Measurements from ENCODE around the gene C4BPB. TPM values are rescaled to one million over a fixed set of nuclear protein-coding genes. Genes with fewer than 3 reads are reported as not detected.

Gene C4BPB
- total RNA-seq, 1 experiment from 2014 or later = not detected

GRCh38 chr1:207131163-207131562 lies 42.5 kb downstream of the C4BPB start:
- DNase-seq (no peak), ATAC-seq (no peak)
- intact Hi-C loops (cut with micrococcal nuclease) = no loop called here
- Histone ChIP-seq H3K27ac (ENCODE audit: low read length) (no peak overlapping the region), H3K9ac (ENCODE audit: low read length) (no peak overlapping the region), H3K9me3 (ENCODE audit: low read length) (peaks cover 10% of the 10 kb centered on the region), H3K79me2 (ENCODE audit: low read length) (no peaks in the 10 kb centered on the region), H3K4me2 (ENCODE audit: low read length) (no peak overlapping the region), H3K4me1 (ENCODE audit: insufficient read depth, low read length) (no peaks in the 10 kb centered on the region), H2AFZ (ENCODE audit: low read length) (no peak overlapping the region), H3F3A (ENCODE audit: low read length, unreplicated experiment) (no peaks in the 10 kb centered on the region), H3K9me2 (replicated peaks; ENCODE audit: low read length) (no peaks in the 10 kb centered on the region), H3K27me3 (ENCODE audit: low read length) (no peaks in the 10 kb centered on the region), H3K36me3 (ENCODE audit: low read depth, low read length) (peaks cover 3% of the 10 kb centered on the region; the same call in 1 of the 2 replicates), H3K4me3 (ENCODE audit: low read length) (no peak overlapping the region), H4K20me1 (ENCODE audit: low read length) (no peaks in the 10 kb centered on the region)
- CTCF ChIA-PET = no interaction called here
- POLR2A ChIA-PET (ENCODE audit: unreplicated experiment) = no interaction called here
- BruUV-seq (replicated peaks) = no TSS peak
- no peak for TF ChIP-seq EZH2 (IDR thresholded peaks at IDR 0.05; ENCODE audit: low read length, unreplicated experiment)
- no peak for TF ChIP-seq CTCF (conservative IDR thresholded peaks at IDR 0.05; ENCODE audit: low read depth, low read length)
- TF ChIP-seq EZH2phosphoT487 (IDR thresholded peaks at IDR 0.05; ENCODE audit: borderline replicate concordance, low read length) = no peak

DNA sequence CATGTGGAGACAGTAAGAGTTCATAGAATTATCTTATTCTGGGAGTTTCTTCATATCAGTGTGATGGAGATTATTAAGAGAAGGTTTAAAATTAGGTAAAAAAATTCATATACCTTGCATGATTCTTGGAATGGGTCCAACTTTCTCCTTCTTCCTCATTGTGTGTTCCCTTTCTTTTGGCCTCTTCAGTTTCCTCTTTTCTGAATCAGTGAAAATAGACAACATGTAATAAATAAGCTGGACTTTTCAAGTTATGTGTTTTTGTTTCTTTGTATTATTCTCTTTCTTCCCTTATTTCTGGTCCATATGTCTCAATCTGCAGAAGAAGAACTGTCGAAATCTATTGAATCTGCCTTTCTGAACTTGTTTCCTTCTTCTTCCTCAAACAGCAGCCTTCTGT lies 45.9 kb downstream of the C4BPB start:
- CTCF ChIA-PET = no interaction called here
- Histone ChIP-seq H3K9me3 (ENCODE audit: low read length) (no peaks in the 10 kb centered on the region), H3F3A (ENCODE audit: low read length, unreplicated experiment) (no peaks in the 10 kb centered on the region), H3K36me3 (ENCODE audit: low read depth, low read length) (no peaks in the 10 kb centered on the region), H4K20me1 (ENCODE audit: low read length) (no peaks in the 10 kb centered on the region), H3K9me2 (replicated peaks; ENCODE audit: low read length) (no peaks in the 10 kb centered on the region), H3K27ac (ENCODE audit: low read length) (no peak overlapping the region), H3K4me3 (ENCODE audit: low read length) (no peak overlapping the region), H3K79me2 (ENCODE audit: low read length) (no peaks in the 10 kb centered on the region), H3K27me3 (ENCODE audit: low read length) (no peaks in the 10 kb centered on the region), H3K9ac (ENCODE audit: low read length) (no peak overlapping the region), H2AFZ (ENCODE audit: low read length) (no peak overlapping the region), H3K4me2 (ENCODE audit: low read length) (no peak overlapping the region), H3K4me1 (ENCODE audit: insufficient read depth, low read length) (no peaks in the 10 kb centered on the region)
- intact Hi-C loops (cut with micrococcal nuclease) = no loop called here
- POLR2A ChIA-PET (ENCODE audit: unreplicated experiment) = no interaction called here
- no peak for DNase-seq
- no peak for ATAC-seq
- no TSS peak for BruUV-seq (replicated peaks)
- TF ChIP-seq EZH2phosphoT487 (IDR thresholded peaks at IDR 0.05; ENCODE audit: borderline replicate concordance, low read length) (no peak), EZH2 (IDR thresholded peaks at IDR 0.05; ENCODE audit: low read length, unreplicated experiment) (no peak), CTCF (conservative IDR thresholded peaks at IDR 0.05; ENCODE audit: low read depth, low read length) (no peak)

DNA sequence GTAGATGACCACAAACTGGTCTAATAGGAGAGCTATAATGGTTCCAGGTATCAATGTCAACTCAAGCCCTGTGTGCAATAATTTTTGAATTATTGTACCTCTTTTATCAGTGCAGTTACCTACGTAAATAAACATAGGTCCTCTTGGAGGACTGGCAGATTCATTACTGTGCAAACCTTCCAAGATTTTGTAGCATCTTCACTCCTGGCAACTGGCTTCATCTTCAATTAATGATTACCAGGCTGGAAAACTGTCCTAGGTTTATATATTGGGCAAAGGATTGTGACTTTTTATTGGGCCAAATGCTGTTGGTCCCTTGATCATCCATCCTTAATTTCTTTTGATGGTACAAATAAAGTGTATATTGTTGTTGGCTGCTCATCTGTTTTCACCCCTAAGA lies 51.0 kb downstream of the C4BPB start:
- H3K4me3 ChIP-seq (ENCODE audit: low read length) = no peak overlapping the region
- POLR2A ChIA-PET (ENCODE audit: unreplicated experiment) = no interaction called here
- no peak overlapping the region for H3K4me2 ChIP-seq (ENCODE audit: low read length)
- no peaks in the 10 kb centered on the region for H3K79me2 ChIP-seq (ENCODE audit: low read length)
- H3F3A ChIP-seq (ENCODE audit: low read length, unreplicated experiment) = no peaks in the 10 kb centered on the region
- H3K27me3 ChIP-seq (ENCODE audit: low read length) = no peaks in the 10 kb centered on the region
- H3K9me2 ChIP-seq (replicated peaks; ENCODE audit: low read length) = no peaks in the 10 kb centered on the region
- no peaks in the 10 kb centered on the region for H3K4me1 ChIP-seq (ENCODE audit: insufficient read depth, low read length)
- no peak overlapping the region for H2AFZ ChIP-seq (ENCODE audit: low read length)
- no peaks in the 10 kb centered on the region for H4K20me1 ChIP-seq (ENCODE audit: low read length)
- no peaks in the 10 kb centered on the region for H3K36me3 ChIP-seq (ENCODE audit: low read depth, low read length)
- no peaks in the 10 kb centered on the region for H3K9me3 ChIP-seq (ENCODE audit: low read length)
- H3K27ac ChIP-seq (ENCODE audit: low read length) = no peak overlapping the region
- DNase-seq (no peak), ATAC-seq (no peak)
- TF ChIP-seq CTCF (conservative IDR thresholded peaks at IDR 0.05; ENCODE audit: low read depth, low read length) (no peak), EZH2phosphoT487 (IDR thresholded peaks at IDR 0.05; ENCODE audit: borderline replicate concordance, low read length) (no peak), EZH2 (IDR thresholded peaks at IDR 0.05; ENCODE audit: low read length, unreplicated experiment) (no peak)
- CTCF ChIA-PET = no interaction called here
- no peak overlapping the region for H3K9ac ChIP-seq (ENCODE audit: low read length)
- intact Hi-C loops (cut with micrococcal nuclease) = no loop called here
- no TSS peak for BruUV-seq (replicated peaks)
